ENCODE data around the gene SPRR2G.

GRCh38 chr1:153180556-153180955 is 29.9 kb upstream of the SPRR2G start:
- TF ChIP-seq CTCF (conservative IDR thresholded peaks at IDR 0.05; ENCODE audit: low read depth, low read length) (no peak), EZH2 (IDR thresholded peaks at IDR 0.05; ENCODE audit: borderline replicate concordance, low read depth, low read length, poor library complexity, severe bottlenecking) (no peak)

Data from A673 (cell line).